HG02588 (cell line): Measurements from ENCODE around the gene HSPB3.
"Not testable (repeated sequence)": the region's sequence is repeated elsewhere in the genome, so short reads cannot be mapped to it uniquely, and the experiment has no call there.

Source experiments
- ATAC-seq: cut with Tn5 transposase; IDR thresholded peaks from one replicate; pipeline ENCODE4 v1.9.1; 2021; ENCODE audit warnings: mild to moderate bottlenecking, moderate library complexity; ENCODE audit not compliant: unreplicated experiment

HSPB3 gene

GRCh38 chr5:54454602-54455001 is 897 bp upstream of the HSPB3 start:
- no peak for ATAC-seq

GRCh38 chr5:54457094-54457862 is 1.8 kb downstream of the HSPB3 start:
- no peak for ATAC-seq

- ATAC-seq: no peak
Observed at GRCh38 chr5:54458221-54458620, 2.7 kb downstream of the HSPB3 start.

GRCh38 chr5:54460181-54460919 is 4.9 kb downstream of the HSPB3 start:
- ATAC-seq: no peak

- ATAC-seq: no peak
Observed at GRCh38 chr5:54462281-54462680, 6.8 kb downstream of the HSPB3 start.

- ATAC-seq: no peak
Observed at GRCh38 chr5:54463713-54464112, 8.2 kb downstream of the HSPB3 start.

GRCh38 chr5:54469622-54470021 is 14.1 kb downstream of the HSPB3 start:
- ATAC-seq: peak; percentile 87

- ATAC-seq: no peak
Observed at GRCh38 chr5:54470128-54470527, 14.6 kb downstream of the HSPB3 start.

GRCh38 chr5:54470677-54471076 is 15.2 kb downstream of the HSPB3 start:
- no peak for ATAC-seq

GRCh38 chr5:54471398-54471797 is 15.9 kb downstream of the HSPB3 start:
- ATAC-seq: no peak

GRCh38 chr5:54476682-54477081 is 21.2 kb downstream of the HSPB3 start:
- ATAC-seq: no peak

- no peak for ATAC-seq
Observed at GRCh38 chr5:54477941-54478478, 22.5 kb downstream of the HSPB3 start.

GRCh38 chr5:54480296-54480695 is 24.8 kb downstream of the HSPB3 start:
- no peak for ATAC-seq

- ATAC-seq: no peak
Observed at GRCh38 chr5:54484219-54484894, 28.9 kb downstream of the HSPB3 start.

- not testable (repeated sequence) for ATAC-seq
Observed at GRCh38 chr5:54485659-54486058, 30.2 kb downstream of the HSPB3 start.

GRCh38 chr5:54489648-54489979 is 34.1 kb downstream of the HSPB3 start:
- ATAC-seq: not testable (repeated sequence)

- ATAC-seq: no peak
Observed at GRCh38 chr5:54491326-54491725, 35.8 kb downstream of the HSPB3 start.

GRCh38 chr5:54492178-54492577 is 36.7 kb downstream of the HSPB3 start:
- ATAC-seq: no peak

GRCh38 chr5:54495027-54495426 is 39.5 kb downstream of the HSPB3 start:
- ATAC-seq: no peak
